Body of pancreas (tissue), 4 donors: ENCODE measurements around the gene ZDHHC3. TPM values are rescaled to one million over a fixed set of nuclear protein-coding genes. Genes with fewer than 3 reads are reported as not detected.

Experiments used
- ATAC-seq: fragments of 150-250 bp; one replicate; pipeline ENCODE4 v1.9.1; 2016
- DNase-seq, 4 donors: peaks; one replicate each; pipeline ENCODE4 v3.0.0-alpha.2; 2019
- H3K27ac ChIP-seq, 4 donors: fragments of 200-600 bp; sonication (generic); 1 replicate in 3 of 4; 2 replicates in 1 of 4; pipeline versions ENCODE4 v1.5.1 to v1.6.1; 2016 to 2019; ENCODE audit warnings: mild to moderate bottlenecking in 1 of 4, mixed read lengths in 1 of 4, moderate library complexity in 1 of 4
- H3K27me3 ChIP-seq, 2 donors: fragments of 200-600 bp; sonication (generic); one replicate each; pipeline ENCODE4 v1.6.0; 2016; ENCODE audit warnings: mild to moderate bottlenecking in 1 of 2
- H3K36me3 ChIP-seq, 2 donors: fragments of 200-600 bp; sonication (generic); replicated peaks in 1 of 2; 2 replicates each; pipeline ENCODE4 v1.5.1; 2016; ENCODE audit warnings: low read depth in 2 of 2; ENCODE audit not compliant: insufficient read depth in 1 of 2
- H3K4me1 ChIP-seq: fragments of 200-600 bp; sonication (generic); one replicate; pipeline ENCODE4 v1.6.0; 2016
- H3K4me3 ChIP-seq, 2 donors: fragments of 200-600 bp; sonication (generic); 1 replicate in 1 of 2; 2 replicates in 1 of 2; pipeline ENCODE4 v1.5.1; 2016 to 2019
- H3K9me3 ChIP-seq, 3 donors: fragments of 200-600 bp; sonication (generic); 1 replicate in 2 of 3; 2 replicates in 1 of 3; pipeline ENCODE4 v1.5.1; 2016
- CTCF ChIP-seq, 7 experiments: fragments of 450-650 bp in 4 of 7; fragments of 200-600 bp in 3 of 7; sonication (generic) in 3 of 7; IDR thresholded peaks; one replicate each; pipeline ENCODE4 v1.5.1; 2016 to 2019; ENCODE audit warnings: antibody characterized with exemption in 7 of 7
- POLR2A ChIP-seq, 3 donors: fragments of 450-650 bp; IDR thresholded peaks; one replicate each; pipeline ENCODE4 v1.6.1; 2016; ENCODE audit warnings: antibody characterized with exemption in 3 of 3, mild to moderate bottlenecking in 2 of 3
- WGBS, 2 donors: methylation state at CpG; one replicate each; pipeline ENCODE4 v1.1.5; 2017; 5-methylcytosine and 5-hydroxymethylcytosine counted together
- intact Hi-C: fragments of 100-400 bp; cut with DNase I; formaldehyde crosslinking; loops from one replicate; pipeline ENCODE4 v1.15.1; 2023
- total RNA-seq, 2 donors: library from RNA; depleted of rRNA; stranded (reverse); fragments of >200 nt; gene quantifications; one replicate each; pipeline ENCODE4 v1.1.0, GENCODE V29; 2016

Gene ZDHHC3
- total RNA-seq, 2 donors from 2014 or later: 32.2 to 32.3 TPM

DNA sequence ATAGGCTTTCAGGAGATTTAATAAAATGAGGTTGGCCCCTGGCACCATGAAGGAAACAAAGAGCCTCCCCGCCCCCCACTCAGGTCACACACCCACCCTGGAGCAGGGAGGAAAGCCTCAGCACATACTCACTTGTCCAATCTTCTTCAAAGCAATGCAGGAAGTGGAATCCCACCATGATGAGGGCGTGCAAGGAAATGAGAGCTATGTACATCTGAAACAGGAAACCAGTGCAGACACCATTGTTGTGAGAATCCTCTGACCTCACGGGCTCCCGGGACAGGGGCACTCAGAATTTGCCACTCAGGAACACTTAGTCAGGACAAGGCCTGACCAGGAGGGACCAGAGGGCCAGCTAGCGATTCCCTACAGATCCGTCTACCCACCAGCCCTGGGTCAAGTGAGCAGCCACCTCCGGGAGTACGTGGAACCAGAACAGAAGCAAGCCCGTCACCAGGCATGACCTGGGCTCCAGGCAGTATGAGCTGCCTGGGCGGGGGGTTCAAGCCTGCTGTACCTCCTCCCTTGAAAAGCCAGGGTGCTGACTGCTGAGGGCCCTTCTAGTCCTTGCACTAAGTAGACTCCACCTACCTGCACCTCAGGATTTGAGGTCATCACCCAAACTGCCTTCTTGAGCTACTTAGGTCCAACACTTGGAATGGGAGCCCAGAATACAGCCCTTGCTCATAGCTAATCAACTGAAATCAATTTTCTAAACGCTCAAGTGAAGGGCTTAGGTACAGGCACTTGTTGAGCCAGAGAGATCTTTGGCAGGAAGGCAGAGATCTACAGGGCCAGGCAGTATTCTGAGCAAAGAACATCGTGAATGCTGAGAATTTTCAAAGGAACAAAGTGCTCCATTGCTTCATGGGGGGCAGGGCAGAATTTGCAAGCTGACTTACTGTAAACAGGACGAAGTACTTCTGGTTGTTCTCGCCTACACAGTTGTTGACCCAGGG, 42.7 kb downstream of the ZDHHC3 start:
- H3K4me3 ChIP-seq: no peak overlapping the region
- 82 to 94% methylated on average over 6 to 13 of the region's 14 CpGs for WGBS, 2 donors
- peaks cover under 1 to 6% of the 10 kb centered on the region in 2 donors for H3K36me3 ChIP-seq
- no peaks in the 10 kb centered on the region for H3K9me3 ChIP-seq
- no peak for ATAC-seq
- no peak overlapping the region for H3K27ac ChIP-seq
- no peaks in the 10 kb centered on the region for H3K4me1 ChIP-seq
- H3K27me3 ChIP-seq: no peaks in the 10 kb centered on the region
- no peak for DNase-seq
- intact Hi-C loops: no loop called here
- TF ChIP-seq POLR2A (IDR thresholded peaks at IDR 0.05): no peak
- no peak for TF ChIP-seq CTCF (IDR thresholded peaks at IDR 0.05)

DNA sequence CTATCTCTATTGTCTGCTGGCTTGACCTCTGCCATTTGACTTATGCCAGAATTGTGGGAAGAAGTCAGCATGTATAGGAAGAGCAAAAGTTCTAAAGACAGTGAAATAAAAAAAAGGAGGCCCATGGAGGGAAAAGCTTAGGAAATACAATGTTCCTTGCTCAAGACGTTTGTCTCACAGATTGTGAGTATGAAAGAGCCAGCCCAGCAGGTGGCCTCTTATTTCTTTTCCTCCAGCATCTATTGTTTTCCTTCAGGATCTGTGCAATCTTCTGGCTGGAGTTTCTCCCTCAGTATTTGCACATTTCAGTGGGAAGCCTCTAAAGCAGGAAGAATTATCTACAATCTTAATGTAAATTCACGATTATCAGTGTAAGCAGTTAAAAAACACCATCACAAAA, 43.7 kb downstream of the ZDHHC3 start:
- 58 to 60% methylated on average over 2 of the region's 2 CpGs for WGBS, 2 donors
- intact Hi-C loops: no loop called here
- peaks cover 0 to 6% of the 10 kb centered on the region in 2 donors for H3K36me3 ChIP-seq

DNA sequence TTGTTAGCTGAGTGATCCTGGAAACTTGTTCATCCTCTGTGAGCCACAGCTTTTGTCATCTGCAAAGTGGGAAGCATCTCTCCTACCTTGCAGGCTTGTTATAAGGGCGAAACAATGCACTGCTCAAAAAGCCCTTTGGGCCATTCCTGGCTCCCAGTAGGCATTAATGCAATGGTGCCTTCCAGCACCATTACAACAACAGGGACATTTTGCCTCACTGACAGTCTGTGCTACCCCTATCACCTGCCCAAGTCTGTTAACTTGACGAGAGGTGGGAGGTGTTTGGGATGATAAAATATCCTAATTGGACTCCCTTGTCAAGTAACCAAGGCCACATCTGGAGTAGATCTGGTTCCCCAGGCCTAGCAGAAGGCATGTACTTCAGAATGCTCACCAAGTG, 44.2 kb downstream of the ZDHHC3 start:
- intact Hi-C loops: no loop called here
- H3K9me3 ChIP-seq: no peaks in the 10 kb centered on the region
- H3K4me3 ChIP-seq: no peak overlapping the region
- ATAC-seq: no peak
- no peak overlapping the region for H3K27ac ChIP-seq
- TF ChIP-seq POLR2A (IDR thresholded peaks at IDR 0.05): no peak
- no peak for TF ChIP-seq CTCF (IDR thresholded peaks at IDR 0.05)
- H3K36me3 ChIP-seq: peaks cover 0 to 6% of the 10 kb centered on the region in 2 donors
- no peaks in the 10 kb centered on the region for H3K27me3 ChIP-seq
- no peaks in the 10 kb centered on the region for H3K4me1 ChIP-seq
- 61 to 83% methylated on average over 2 of the region's 2 CpGs for WGBS, 2 donors
- no peak for DNase-seq

More for the DNA sequence above, 43.7 kb downstream of the ZDHHC3 start:
- Histone ChIP-seq H3K27ac (no peak overlapping the region), H3K27me3 (no peaks in the 10 kb centered on the region), H3K4me1 (no peaks in the 10 kb centered on the region), H3K9me3 (no peaks in the 10 kb centered on the region), H3K4me3 (no peak overlapping the region)
- DNase-seq (no peak), ATAC-seq (no peak)
- no peak for TF ChIP-seq CTCF (IDR thresholded peaks at IDR 0.05)
- no peak for TF ChIP-seq POLR2A (IDR thresholded peaks at IDR 0.05)

GRCh38 chr3:44930911-44931310, 45.1 kb downstream of the ZDHHC3 start:
- DNase-seq (no peak), ATAC-seq (no peak)
- no peak overlapping the region for H3K27ac ChIP-seq
- H3K36me3 ChIP-seq: peaks cover 3 to 6% of the 10 kb centered on the region in 2 donors
- intact Hi-C loops: no loop called here
- H3K4me3 ChIP-seq: no peak overlapping the region
- TF ChIP-seq POLR2A (IDR thresholded peaks at IDR 0.05): no peak
- no peak for TF ChIP-seq CTCF (IDR thresholded peaks at IDR 0.05)
- H3K9me3 ChIP-seq: no peaks in the 10 kb centered on the region
- 84 to 100% methylated on average over 2 of the region's 2 CpGs for WGBS, 2 donors
- no peaks in the 10 kb centered on the region for H3K4me1 ChIP-seq
- H3K27me3 ChIP-seq: no peaks in the 10 kb centered on the region
